IPS-18a (cell line): Measurements from ENCODE around the gene VPS39.

Source experiments
- H3K27ac ChIP-seq: one replicate; pipeline ENCODE4 v1.5.1; 2013; ENCODE audit warnings: low read length
- H3K27me3 ChIP-seq: one replicate; pipeline ENCODE4 v1.6.1; 2013; ENCODE audit warnings: mild to moderate bottlenecking, low read length; ENCODE audit not compliant: control insufficient read depth, insufficient read depth
- H3K36me3 ChIP-seq: one replicate; pipeline ENCODE4 v1.6.1; 2013; ENCODE audit warnings: low read depth, low read length; ENCODE audit not compliant: control insufficient read depth
- H3K4me1 ChIP-seq: one replicate; pipeline ENCODE4 v1.6.1; 2013; ENCODE audit warnings: low read depth, low read length; ENCODE audit not compliant: control insufficient read depth
- H3K4me3 ChIP-seq: one replicate; pipeline ENCODE4 v1.5.1; 2013; ENCODE audit warnings: low read length
- H3K9ac ChIP-seq: one replicate; pipeline ENCODE4 v1.6.1; 2013; ENCODE audit warnings: mild to moderate bottlenecking, low read length, moderate library complexity
- H3K9me3 ChIP-seq: one replicate; pipeline ENCODE4 v1.6.1; 2013; ENCODE audit warnings: low read depth, low read length; ENCODE audit not compliant: control insufficient read depth

VPS39 gene

DNA sequence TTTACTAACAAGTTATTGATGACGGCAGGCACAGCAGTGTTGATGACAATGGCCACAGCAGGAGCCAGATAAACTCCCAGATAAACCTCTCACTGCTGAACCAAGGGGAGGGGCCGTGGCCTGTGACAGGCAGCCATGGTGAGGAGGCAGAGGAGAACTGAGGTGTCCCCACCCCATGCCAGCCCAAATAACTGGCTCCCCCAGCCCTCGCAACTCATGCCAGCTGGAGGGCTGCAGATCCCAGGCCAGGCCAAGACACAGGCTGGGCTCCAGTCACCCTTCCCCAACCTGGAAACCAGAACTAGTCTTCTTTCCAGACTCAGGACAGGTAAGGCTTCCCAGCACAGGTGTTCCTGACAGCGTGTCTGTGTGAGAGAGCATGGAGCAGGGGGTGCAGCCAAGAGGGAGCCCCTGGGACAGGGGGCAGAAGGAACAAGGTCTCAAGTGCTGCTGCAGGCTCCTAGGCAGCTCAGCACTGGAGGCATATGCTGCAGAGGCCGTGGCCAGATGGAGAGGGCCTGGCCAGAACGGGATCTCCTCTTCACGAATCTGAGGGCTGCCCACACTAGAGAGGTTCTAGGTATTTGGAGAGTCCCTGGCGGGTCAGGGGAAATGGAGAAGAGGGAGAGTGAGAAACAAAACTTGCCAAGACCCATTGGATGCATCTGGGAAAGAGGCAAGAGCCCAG, 67.6 kb downstream of the VPS39 start:
- H3K4me3 ChIP-seq, result no peak overlapping the region

DNA sequence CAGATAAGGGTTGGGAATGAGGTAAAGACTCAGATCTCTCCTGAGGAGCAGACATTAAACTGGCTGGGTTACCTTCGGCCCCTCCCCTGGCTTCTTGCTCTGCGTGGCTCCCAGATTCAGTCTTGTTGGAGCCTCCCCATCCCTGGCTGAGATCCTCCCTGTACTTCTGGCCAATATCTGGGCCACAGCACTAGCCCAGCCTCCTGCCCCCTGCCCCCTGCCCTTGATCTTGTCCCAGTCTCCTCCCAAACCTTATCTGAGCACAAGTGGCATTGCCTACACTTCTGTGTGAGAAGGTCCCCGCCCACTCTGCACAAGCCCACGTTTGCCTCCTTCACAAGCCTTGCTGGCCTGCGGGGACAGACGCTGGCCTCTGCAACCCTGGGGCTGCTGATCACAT, 68.5 kb downstream of the VPS39 start:
- H3K9me3 ChIP-seq, result no peaks in the 10 kb centered on the region

More for the DNA sequence above, 67.6 kb downstream of the VPS39 start:
- Histone ChIP-seq H3K9ac (no peak overlapping the region), H3K27ac (no peak overlapping the region), H3K36me3 (no peaks in the 10 kb centered on the region), H3K9me3 (no peaks in the 10 kb centered on the region), H3K27me3 (no peaks in the 10 kb centered on the region), H3K4me1 (no peaks in the 10 kb centered on the region)

DNA sequence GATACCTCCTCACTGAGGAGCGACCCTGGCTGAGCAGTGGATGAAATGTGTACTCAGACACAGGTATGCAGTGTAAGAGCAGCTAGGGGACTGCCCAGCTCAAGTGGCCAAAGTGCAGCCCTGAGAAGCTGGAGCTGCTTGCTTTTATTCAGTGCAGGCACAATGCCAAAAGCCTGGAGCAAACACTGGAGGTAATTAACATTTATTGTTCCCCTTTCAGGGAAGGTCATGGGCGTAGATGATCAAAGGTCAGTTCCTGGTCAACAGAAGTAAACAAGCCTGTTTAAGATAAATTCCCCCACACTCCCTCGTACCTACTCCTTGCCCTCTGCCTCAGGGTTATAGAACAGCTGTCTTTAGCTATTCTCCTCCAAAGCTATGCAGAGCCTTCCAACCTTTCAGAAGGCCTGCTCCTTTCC, 69.1 kb downstream of the VPS39 start:
- Histone ChIP-seq H3K27ac (no peak overlapping the region), H3K36me3 (no peaks in the 10 kb centered on the region), H3K9ac (no peak overlapping the region), H3K4me3 (no peak overlapping the region), H3K9me3 (no peaks in the 10 kb centered on the region), H3K27me3 (no peaks in the 10 kb centered on the region), H3K4me1 (no peaks in the 10 kb centered on the region)

More for the DNA sequence above, 68.5 kb downstream of the VPS39 start:
- no peaks in the 10 kb centered on the region for H3K36me3 ChIP-seq
- no peak overlapping the region for H3K27ac ChIP-seq
- H3K9ac ChIP-seq, result no peak overlapping the region
- H3K4me3 ChIP-seq, result no peak overlapping the region
- no peaks in the 10 kb centered on the region for H3K27me3 ChIP-seq
- H3K4me1 ChIP-seq, result no peaks in the 10 kb centered on the region

DNA sequence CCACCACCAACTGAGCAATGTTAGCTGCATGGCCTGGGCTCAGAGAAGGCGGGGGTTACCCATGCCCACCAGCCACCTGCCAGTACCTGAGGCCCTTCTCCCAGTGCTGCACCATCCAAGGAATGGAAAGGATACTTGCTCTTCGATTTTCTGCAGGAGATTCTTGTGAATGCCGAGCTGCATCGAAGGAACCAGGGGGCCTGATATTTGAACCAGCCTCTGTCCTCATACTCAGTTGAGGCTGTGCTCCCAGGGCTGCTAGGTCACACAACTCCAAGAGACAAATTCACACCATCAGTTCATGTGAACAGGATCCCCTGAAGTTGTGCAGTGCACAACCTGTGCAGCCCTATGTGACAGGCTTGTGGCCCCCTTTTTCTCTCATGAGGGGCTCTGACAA, 69.7 kb downstream of the VPS39 start:
- H3K36me3 ChIP-seq, result no peaks in the 10 kb centered on the region
- no peak overlapping the region for H3K9ac ChIP-seq
- no peak overlapping the region for H3K4me3 ChIP-seq
- no peaks in the 10 kb centered on the region for H3K27me3 ChIP-seq
- H3K27ac ChIP-seq, result no peak overlapping the region
- H3K9me3 ChIP-seq, result no peaks in the 10 kb centered on the region
- no peaks in the 10 kb centered on the region for H3K4me1 ChIP-seq

DNA sequence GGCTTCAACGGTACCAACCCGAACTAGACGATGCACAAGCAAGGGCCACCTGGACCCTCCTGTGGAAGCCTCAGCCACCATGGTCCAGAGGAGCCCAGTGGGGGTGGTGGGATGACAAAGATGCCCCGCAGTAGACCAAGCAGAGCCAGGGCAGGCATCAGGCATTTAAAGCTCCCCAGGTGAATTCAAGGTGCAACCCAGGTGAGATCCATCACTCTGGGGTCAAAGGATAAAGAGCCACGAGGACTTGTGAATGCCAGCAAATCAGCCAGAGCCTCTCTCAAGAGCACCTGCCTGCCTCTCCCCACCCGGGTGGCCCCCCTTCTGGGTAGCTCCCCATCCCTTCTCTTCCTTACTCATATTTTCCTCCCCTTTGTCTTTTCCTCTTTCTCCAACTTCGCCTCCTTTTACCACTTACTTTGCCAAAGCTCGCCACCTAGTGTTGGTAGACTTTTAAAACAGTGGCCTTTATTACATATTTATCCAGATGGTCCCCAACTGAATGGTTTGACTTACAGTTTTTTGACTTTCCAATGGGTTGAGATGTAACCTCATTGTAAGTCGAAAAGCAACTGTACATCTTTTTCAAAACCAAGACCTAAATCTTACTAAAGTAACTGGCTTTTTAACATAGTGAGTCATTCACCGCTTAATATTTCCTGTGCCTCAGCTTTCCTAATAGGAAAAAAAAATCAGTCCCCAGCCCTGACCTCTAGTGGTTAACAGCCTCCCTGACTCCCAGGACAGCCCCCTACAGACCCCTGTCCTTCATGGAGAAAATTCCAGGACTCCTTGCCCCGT, 70.4 kb downstream of the VPS39 start:
- Histone ChIP-seq H3K27me3 (no peaks in the 10 kb centered on the region), H3K4me3 (no peak overlapping the region), H3K9me3 (no peaks in the 10 kb centered on the region), H3K9ac (no peak overlapping the region), H3K36me3 (no peaks in the 10 kb centered on the region), H3K4me1 (no peaks in the 10 kb centered on the region), H3K27ac (no peak overlapping the region)

DNA sequence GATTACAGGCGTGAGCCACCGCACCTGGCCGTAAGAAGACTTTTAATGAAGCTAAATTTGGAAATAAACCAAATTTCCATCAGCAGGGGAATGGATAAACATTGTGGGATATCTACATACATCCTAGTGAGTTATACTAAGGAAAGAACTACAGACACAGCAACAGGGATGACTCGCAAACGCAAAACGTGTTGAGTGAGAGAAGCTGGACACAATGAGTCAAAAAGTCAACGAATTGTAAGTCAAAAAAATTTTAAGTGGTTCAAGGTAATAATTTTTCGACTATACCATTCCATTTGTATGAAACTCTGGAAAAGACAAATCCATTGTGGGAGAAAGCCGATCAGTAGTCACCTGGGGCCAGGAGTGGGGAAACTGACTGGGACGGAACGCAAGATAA, 71.6 kb downstream of the VPS39 start:
- no peaks in the 10 kb centered on the region for H3K27me3 ChIP-seq
- H3K9ac ChIP-seq, result no peak overlapping the region
- no peaks in the 10 kb centered on the region for H3K9me3 ChIP-seq
- no peaks in the 10 kb centered on the region for H3K36me3 ChIP-seq
- no peaks in the 10 kb centered on the region for H3K4me1 ChIP-seq
- no peak overlapping the region for H3K27ac ChIP-seq
- H3K4me3 ChIP-seq, result no peak overlapping the region

DNA sequence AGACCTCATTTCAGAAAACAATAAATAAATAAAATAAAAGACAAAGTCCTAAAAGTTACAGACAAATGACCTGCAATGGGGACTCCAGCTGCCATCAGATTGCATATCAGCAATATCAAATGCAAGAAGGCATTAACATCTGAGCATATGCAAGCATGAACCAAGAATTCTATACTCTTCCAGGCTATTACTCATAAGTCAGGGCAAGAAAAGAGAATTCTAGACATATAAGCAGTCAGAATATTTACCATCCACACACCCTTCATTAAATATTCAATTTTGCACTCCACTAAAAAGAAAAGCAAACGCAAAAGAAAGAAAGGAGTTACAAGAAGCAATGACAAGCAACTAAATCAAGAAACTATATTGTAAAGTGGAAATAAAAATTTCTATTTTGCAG, 72.8 kb downstream of the VPS39 start:
- no peak overlapping the region for H3K4me3 ChIP-seq
- no peaks in the 10 kb centered on the region for H3K27me3 ChIP-seq
- no peaks in the 10 kb centered on the region for H3K36me3 ChIP-seq
- no peak overlapping the region for H3K9ac ChIP-seq
- no peak overlapping the region for H3K27ac ChIP-seq
- H3K9me3 ChIP-seq, result no peaks in the 10 kb centered on the region
- no peaks in the 10 kb centered on the region for H3K4me1 ChIP-seq

DNA sequence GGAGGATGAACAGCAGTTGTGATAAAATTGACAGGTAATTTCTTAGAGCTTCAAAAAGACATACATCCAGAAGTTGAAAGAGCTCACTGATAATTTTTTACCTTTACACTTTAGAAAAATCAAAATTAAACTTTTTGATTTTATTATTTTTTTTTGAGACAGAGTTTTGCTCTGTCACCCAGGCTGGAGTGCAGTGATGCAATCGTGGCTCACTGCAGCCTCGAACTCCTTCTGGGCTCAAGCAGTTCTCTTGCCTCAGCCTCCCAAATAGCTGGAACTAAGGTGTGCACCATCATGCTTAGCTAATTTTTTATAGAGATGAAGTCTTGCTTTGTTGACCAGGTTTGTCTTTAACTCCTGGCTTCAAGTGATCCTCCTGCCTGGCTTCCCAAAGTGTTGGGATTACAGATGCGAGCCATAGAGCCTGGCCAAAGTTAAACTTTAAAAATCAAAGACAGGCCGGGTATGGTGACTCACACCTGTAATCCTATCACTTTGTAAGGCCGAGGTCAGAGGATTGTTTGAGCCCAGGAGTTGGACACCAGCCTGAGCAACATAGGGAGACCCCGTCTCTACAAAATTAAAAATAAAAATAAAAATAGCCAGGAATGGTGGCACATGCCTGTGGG, 73.4 kb downstream of the VPS39 start:
- H3K9ac ChIP-seq, result no peak overlapping the region
- no peak overlapping the region for H3K4me3 ChIP-seq
- no peaks in the 10 kb centered on the region for H3K9me3 ChIP-seq
- no peaks in the 10 kb centered on the region for H3K36me3 ChIP-seq
- no peak overlapping the region for H3K27ac ChIP-seq
- H3K4me1 ChIP-seq, result no peaks in the 10 kb centered on the region
- H3K27me3 ChIP-seq, result no peaks in the 10 kb centered on the region

DNA sequence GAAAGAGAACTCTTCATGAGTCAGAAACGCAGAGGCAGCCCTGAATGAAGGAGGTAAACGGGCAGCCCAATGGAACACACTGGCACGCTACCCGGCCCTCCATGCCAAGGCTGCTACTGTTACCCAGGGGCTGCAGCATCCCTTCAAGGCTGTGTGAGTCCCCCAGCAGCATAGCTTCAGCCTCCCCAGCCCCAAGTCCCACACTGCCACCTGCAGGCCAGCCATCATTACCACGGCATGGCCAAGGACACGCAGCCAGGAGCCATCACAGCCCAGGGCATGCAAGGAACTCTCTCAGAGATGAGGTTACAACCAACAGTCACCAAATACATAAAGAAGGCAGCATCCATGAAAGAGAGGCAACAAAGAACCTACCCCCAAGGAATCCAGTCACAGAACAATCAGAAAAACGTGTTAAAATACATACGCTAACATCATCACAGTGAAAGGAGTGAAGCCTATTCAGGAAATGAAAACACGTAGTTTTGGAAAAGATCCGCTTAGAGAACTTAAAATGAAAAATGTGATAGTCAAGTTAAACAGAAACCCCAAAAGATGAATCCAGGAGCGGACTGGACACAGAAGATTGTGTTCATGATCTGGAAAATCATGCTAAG, 74.1 kb downstream of the VPS39 start:
- H3K36me3 ChIP-seq, result no peaks in the 10 kb centered on the region
- no peaks in the 10 kb centered on the region for H3K9me3 ChIP-seq
- H3K9ac ChIP-seq, result no peak overlapping the region
- H3K27ac ChIP-seq, result no peak overlapping the region
- no peaks in the 10 kb centered on the region for H3K4me1 ChIP-seq
- no peak overlapping the region for H3K4me3 ChIP-seq
- H3K27me3 ChIP-seq, result no peaks in the 10 kb centered on the region

DNA sequence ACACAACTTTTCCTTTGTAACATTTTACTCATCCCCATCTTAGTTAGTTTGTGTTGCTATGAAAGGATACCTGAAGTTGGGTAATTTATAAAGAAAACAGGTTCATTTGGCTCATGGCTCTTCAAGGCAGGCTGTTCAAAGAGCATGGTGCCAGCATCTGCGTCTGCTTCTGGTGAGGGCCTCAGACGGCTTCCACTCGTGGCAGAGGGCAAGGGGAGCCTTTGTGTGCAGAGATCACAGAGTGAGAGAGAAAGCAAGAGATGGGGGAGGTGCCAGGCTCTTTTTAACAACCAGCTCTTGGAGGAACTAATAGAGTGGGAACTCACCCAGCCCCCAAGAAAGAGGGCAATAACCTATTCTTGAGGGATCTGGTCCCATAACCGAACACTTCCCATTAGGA, 74.7 kb downstream of the VPS39 start:
- no peak overlapping the region for H3K27ac ChIP-seq
- no peaks in the 10 kb centered on the region for H3K36me3 ChIP-seq
- H3K4me3 ChIP-seq, result no peak overlapping the region
- no peak overlapping the region for H3K9ac ChIP-seq
- H3K4me1 ChIP-seq, result no peaks in the 10 kb centered on the region
- H3K27me3 ChIP-seq, result no peaks in the 10 kb centered on the region
- no peaks in the 10 kb centered on the region for H3K9me3 ChIP-seq
